ENCODE measurements around the gene STARD10. TPM values are rescaled to one million over a fixed set of nuclear protein-coding genes. Genes with fewer than 3 reads are reported as not detected.

STARD10 gene
- total and polyA plus RNA-seq, 2 donors (not counting 3 experiments of a cell fraction or from before 2014, with no cell fraction given), result 16.1 to 22.5 TPM

DNA sequence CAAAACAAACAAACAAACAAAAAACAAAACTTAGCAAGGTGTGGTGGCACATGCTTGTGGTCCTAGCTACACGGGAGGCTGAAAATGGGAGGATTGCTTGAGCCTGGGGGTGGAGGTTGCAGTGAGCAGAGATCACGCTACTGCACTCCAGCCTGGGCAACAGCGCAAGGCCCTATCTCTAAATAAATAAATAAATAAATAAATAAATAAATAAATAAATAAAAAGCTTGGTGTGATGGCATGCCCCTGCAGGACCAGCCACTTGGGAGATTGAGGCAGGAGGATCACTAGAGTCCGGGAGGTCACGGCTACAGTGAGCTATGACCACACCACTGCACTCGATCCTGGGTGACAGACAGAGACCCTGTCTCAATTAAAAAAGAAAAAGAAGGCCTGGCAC lies 9.0 kb upstream of the STARD10 start:
- intact Hi-C loops (cut with micrococcal nuclease), result no loop called here
- no peaks in the 10 kb centered on the region for H3K4me1 ChIP-seq (ENCODE audit: control insufficient read depth, extremely low read depth, insufficient read depth, low read length)
- TF ChIP-seq POLR2A (IDR thresholded peaks at IDR 0.05; ENCODE audit: low read depth, low read length), result no peak
- no peak for TF ChIP-seq CTCF (IDR thresholded peaks at IDR 0.05; ENCODE audit: extremely low read depth in 1 of 2, insufficient read depth in 1 of 2, low read depth in 1 of 2, low read length in 2 of 2)
- TF ChIP-seq MYC (IDR thresholded peaks at IDR 0.05; ENCODE audit: low read depth, low read length), result no peak
- TF ChIP-seq EZH2 (IDR thresholded peaks at IDR 0.05; ENCODE audit: borderline replicate concordance, low read depth, low read length, severe bottlenecking), result no peak
- no peak for TF ChIP-seq POLR2AphosphoS5 (IDR thresholded peaks at IDR 0.05; ENCODE audit: insufficient read depth, low read depth, low read length)
- no peak for TF ChIP-seq JUN (IDR thresholded peaks at IDR 0.05; ENCODE audit: borderline replicate concordance, insufficient read depth, insufficient read length, low read depth)
- TF ChIP-seq MAX (IDR thresholded peaks at IDR 0.05; ENCODE audit: insufficient read depth, insufficient read length), result no peak
- no peak for TF ChIP-seq GATA2 (IDR thresholded peaks at IDR 0.05; ENCODE audit: insufficient read depth, insufficient read length, low read depth, low read length)
- TF ChIP-seq FOS (IDR thresholded peaks at IDR 0.05; ENCODE audit: borderline replicate concordance, insufficient read depth, low read length), result no peak
- no peak overlapping the region for H3K27ac ChIP-seq (ENCODE audit: insufficient read depth, low read depth, low read length)
- H4K20me1 ChIP-seq (replicated peaks; ENCODE audit: control insufficient read depth, extremely low read depth, insufficient read depth, low read length), result no peaks in the 10 kb centered on the region
- POLR2A ChIA-PET, result no interaction called here
- no peaks in the 10 kb centered on the region for H3K79me2 ChIP-seq (ENCODE audit: control insufficient read depth, insufficient read depth, low read length)
- no peak overlapping the region for H3K4me2 ChIP-seq (ENCODE audit: insufficient read depth, low read length)
- no TSS peak for BruUV-seq (replicated peaks)
- DNase-seq (ENCODE audit: low read depth, low spot score) (no peak), FAIRE-seq (no peak)
- CTCF ChIA-PET, result interaction anchor here (0.8 to 1.9 kb wide), 4 partner anchors 8 to 78 kb away, joined by 3 to 6 read pairs (median 4); partner anchors contain the start of gene STARD10
- no peaks in the 10 kb centered on the region for H3K9me3 ChIP-seq (replicated peaks; ENCODE audit: control insufficient read depth, insufficient read depth, low read length)
- H3K4me3 ChIP-seq (replicated peaks in 1 of 3; ENCODE audit: insufficient read depth in 1 of 3, low read depth in 1 of 3, low read length in 3 of 3), result no peak overlapping the region
- no peak overlapping the region for H2AFZ ChIP-seq (ENCODE audit: low read depth, low read length)
- dilution Hi-C loops (cut with MboI; ENCODE audit: extremely low pct_ligation_motif_present, low sequenced_read_pairs), result no loop called here
- H3K9ac ChIP-seq (replicated peaks; ENCODE audit: extremely low read depth, insufficient read depth, low read length), result no peak overlapping the region
- H3K27me3 ChIP-seq (ENCODE audit: control insufficient read depth in 2 of 2, insufficient read depth in 2 of 2, low read length in 2 of 2), result no peaks in the 10 kb centered on the region
- no peaks in the 10 kb centered on the region for H3K36me3 ChIP-seq (ENCODE audit: control insufficient read depth in 2 of 2, extremely low read depth in 1 of 2, insufficient read depth in 2 of 2, low read length in 2 of 2)
- H3K9me1 ChIP-seq (replicated peaks; ENCODE audit: control insufficient read depth, extremely low read depth, insufficient read depth, low read length), result no peaks in the 10 kb centered on the region
